GM18502 (cell line): ENCODE measurements around the gene KXD1.
A peak's percentile ranks its signal among the peaks of the same experiment; 100 is the strongest.
"Not testable (repeated sequence)": the region's sequence is repeated elsewhere in the genome, so short reads cannot be mapped to it uniquely, and the experiment has no call there.

ENCODE experiments used
- ATAC-seq: cut with Tn5 transposase; IDR thresholded peaks from one replicate; pipeline ENCODE4 v1.9.1; 2021; ENCODE audit warnings: mild to moderate bottlenecking; ENCODE audit not compliant: unreplicated experiment, poor library complexity

KXD1 gene, protein sequence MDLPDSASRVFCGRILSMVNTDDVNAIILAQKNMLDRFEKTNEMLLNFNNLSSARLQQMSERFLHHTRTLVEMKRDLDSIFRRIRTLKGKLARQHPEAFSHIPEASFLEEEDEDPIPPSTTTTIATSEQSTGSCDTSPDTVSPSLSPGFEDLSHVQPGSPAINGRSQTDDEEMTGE

DNA sequence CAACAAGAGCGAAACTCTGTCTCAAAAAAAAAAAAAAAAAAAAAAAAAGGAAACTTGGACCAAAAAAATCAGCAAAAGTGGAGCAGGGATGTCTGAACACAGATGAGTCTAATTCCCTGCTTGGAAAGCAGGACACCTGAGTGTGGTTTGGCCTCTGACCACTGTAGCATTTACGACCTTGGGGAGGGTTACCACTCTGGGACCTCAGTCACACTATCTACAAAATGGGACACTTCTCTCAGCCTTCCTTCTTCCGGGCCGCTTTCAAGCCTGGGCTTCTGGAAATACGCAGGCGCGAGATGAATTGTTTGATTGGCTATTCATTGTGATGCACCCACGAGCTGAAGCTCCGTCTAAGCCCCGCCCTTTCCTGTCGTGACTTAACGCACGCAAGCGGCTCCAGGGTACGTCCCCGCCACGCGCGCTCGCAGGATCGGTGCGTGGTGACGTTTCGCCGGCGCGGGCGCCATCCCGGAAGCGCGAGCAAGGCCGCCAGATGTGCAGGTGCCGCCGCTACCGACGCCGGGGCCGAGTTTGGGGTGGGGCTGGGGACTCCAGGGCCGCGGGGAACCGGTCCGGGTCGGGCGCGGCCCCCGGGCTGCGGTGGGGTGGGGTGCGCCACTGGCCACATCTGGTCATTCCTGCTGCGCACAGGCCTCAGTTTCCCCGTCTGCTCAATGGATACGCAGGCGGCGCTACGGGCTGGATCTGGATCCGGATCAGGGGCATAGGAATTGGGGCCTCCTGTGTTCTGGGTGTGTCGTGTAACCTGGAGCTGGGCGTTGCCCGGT lies at the start of gene KXD1:
KXD1 (plus strand) TSS at position 460 of the 791 bp plus-strand sequence. CDS start 4,187 bp downstream, outside the sequence.
- peak; percentile 90 for ATAC-seq

DNA sequence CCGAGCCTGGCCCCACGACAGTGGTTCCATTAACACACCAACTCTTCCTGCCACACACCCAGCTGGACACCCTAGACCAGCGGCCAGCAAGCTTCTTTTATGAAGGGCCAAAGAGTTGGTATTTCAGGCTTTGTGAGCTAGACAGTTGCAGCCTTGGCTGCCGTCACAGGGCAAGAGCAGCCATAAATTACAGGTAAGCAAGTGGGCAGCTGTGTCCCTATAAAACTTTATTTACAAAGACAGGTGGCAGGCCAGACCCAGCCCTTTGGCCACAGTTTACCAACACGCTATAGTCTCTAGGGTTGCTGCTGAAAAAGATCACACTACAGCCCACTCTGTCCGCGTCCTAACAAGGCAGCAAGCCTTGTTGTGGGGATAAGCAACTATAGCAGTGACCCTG lies 49.1 kb upstream of the KXD1 start:
- no peak for ATAC-seq

DNA sequence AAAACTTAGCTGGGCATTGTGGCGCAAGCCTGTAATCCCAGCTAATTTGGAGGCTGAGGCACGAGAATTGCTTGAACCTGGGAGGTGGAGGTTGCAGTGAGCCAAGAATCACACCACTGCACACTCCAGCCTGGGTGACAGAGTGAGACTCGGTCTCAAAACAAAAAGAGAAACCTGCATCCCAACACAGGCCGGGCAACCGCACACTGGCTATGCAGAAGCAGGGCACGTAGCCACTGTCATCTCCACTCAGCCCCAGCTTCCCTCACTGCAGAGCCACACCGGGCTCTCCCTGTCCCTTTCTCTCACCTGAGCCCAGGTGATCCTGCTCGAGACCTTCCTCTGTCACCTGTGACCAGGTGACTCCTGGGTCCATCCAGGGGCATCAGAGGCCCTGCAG lies 47.5 kb upstream of the KXD1 start:
- ATAC-seq: no peak

GRCh38 chr19:18513868-18514267 lies 43.8 kb upstream of the KXD1 start:
- ATAC-seq: no peak

GRCh38 chr19:18514800-18515682 lies 42.6 kb upstream of the KXD1 start:
- ATAC-seq: no peak

- ATAC-seq: no peak
These were observed 41.7 kb upstream of the KXD1 start for GRCh38 chr19:18515959-18516358.

- no peak for ATAC-seq
These were observed 40.1 kb upstream of the KXD1 start for GRCh38 chr19:18517606-18518005.

DNA sequence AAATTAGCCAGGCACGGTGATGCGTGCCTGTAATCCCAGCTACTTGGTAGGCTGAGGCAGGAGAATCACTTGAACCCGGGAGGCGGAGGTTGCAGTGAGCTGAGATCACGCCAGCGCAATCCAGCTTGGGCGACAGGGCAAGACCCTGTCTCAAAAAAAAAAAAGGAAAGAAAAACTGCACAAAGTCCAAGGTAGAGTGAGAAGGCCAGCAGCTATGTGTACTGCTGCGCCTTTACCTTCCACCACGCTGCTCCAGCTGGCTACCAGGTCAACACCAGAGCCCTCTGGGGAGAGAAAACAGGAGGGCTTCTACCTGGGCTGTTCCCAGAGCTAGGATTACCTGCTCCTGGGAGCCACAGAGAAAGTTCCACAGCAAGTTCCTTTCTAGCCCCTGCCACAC lies 39.0 kb upstream of the KXD1 start:
- ATAC-seq: no peak

DNA sequence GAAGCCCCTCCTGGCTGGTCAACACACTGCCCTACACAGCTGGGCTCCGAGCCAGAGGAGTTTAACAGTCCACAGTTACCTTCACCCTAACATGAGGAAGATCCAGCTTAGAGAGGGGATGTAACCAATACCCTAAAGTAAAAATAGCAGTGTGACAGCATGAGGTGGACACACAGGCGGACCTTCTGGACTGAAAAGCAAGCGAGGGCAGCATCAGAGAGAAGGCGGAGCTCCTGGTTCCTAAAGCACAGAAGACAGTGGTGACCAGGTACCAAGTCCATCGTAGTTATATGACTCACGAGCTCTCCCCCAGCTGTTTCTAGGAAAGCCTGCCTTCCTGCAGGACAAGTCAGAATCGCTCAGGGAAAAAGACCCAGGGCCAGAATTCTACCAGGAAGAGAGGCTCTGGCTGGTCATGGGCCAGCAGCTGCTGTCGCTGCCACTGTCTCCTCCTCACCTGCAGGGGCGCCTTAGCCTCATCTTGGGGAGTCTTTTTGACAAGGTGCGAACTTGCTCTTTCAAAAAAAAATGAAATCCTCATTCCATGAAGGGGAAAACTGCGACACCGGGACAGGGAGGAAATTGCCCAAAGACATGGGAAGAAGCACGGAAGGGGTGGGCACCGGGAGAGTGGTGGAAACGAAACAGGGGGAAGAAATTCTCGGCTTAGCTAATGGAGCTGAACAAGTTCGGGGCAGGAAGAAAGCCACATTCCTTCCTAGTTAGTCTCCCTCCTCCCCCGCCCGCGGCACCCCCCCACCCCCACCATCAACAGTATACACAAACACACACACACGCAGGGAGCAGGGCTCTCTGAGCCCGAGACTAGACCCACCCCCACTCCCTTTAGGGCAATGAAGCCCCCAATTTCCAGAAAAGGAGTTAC lies 37.5 kb upstream of the KXD1 start:
- ATAC-seq: no peak

DNA sequence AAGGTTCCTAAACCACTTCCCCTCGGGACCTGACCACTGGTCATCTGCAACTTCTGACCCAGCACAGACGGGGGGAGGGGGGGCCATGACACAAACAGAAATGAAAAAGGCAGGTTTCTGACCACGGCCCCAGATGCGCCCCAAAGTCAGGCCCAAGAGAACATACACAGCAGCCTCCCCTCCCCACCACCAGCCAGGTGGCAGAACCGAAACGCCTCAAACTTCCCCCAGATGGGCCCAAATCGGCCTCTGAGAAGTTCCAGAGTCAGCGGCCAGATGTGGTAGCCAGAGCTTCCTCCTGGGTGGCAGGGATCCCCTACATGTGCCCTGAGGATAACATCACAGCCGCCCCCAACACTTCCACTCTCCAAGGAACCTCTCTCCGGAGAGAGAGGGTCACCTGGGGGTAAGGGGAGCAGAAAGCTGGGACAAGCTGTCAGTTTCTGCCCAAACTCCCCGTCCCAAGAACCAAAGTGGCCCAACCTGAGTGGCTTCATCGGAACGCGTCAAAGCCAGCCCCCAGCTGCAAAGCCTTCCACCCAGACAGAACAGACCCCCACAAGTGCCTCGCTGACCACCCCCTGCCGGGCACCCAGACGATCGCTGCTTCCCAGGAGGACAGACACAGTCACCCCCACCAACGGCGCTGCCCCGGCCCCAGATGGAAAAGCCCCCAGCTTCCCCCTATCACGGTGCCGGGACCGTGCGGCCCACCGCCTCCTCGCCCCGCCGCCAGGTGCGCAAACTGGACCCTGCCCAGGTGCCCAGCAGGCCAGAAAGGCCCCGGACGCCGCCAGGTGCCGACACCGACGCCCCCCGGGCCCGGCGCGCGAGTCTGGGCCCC lies 36.6 kb upstream of the KXD1 start:
- ATAC-seq: no peak

- peak; percentile 13 for ATAC-seq
These were observed 36.0 kb upstream of the KXD1 start, which contains the start of gene ELL for GRCh38 chr19:18521692-18522123. Gene ELL (minus strand): TSS chr19:18522070. CDS start chr19:18522055, 15 bp downstream.

DNA sequence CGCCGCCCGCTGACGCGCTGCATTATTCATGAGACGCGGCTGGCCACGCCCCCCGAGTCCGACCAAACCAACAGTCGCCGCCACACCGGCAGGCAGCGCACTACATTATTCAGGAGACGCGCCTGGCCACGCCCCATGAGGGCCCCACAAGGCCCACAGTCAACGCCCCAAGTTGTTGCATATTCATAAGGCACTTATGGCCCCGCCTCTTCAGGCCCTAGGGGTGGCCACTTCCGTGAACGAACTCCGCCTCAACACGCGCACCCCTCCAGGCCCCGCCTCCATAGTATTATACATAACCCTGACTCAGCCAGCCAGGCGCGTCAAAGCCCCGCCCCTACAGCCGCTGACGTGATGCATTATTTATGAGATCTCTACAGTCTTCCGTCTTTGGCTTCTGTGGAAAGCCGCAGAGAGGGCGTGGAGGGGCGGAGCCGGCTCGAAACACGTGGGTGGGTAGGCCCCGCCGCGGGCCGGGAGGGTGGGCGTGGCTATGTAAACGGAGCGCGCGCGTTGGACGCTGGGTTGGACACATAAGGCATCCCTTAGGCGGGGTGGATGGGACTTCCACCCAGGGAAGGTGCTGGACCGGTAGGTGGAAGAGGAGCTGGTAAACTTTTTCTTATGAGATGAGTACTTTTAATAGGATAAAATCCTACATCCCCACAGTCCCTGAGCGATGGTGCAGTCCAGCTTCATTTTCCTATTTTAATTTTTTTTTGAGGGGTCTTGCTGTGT lies 35.4 kb upstream of the KXD1 start:
- peak; percentile 87 for ATAC-seq

DNA sequence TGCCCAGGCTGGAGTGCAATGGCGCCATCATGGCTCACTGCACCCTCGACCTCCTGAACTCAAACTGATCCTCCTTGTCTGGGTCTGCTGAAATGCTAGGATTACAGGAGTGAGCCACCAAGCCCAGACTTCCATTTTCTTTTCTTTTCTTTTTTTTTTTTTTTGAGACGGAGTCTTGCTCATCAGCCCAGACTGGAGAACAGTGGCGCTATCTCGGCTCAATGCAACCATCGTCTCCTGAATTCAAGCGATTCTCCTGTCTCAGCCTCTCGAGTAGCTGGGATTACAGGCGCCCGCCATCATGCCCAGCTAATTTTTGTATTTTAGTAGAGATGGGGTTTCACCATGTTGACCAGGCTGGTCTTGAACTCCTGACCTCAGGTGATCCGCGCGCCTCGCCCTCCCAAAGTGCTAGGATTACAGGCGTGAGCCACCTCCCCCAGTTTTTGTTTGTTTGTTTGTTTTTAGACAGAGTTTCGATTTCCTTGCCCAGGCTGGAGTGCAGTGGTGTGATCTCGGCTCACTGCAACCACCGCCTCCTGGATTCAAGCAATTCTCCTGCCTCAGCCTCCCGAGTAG lies 34.7 kb upstream of the KXD1 start:
- not testable (repeated sequence) for ATAC-seq

GRCh38 chr19:18523841-18524240 lies 33.8 kb upstream of the KXD1 start:
- ATAC-seq: no peak

DNA sequence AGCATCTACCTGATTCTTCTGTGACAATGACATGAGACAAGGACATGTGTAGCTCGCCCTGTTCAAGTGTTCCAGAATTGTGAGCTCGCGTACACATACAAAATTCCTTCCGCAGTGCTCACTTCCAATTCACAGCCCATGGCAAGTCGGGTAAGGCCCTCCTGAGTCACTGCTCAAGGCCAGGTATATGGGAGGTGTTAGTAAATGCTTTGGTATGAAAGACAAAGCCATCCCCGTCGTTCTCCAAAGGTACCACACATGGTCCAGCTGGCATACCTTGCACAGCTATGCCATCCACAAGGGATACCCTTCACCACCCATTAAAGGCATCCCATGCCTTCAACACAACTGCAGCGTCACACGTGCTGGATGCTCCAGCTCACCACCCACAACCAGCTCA lies 31.4 kb upstream of the KXD1 start:
- ATAC-seq: no peak

GRCh38 chr19:18529782-18530181 lies 27.9 kb upstream of the KXD1 start:
- ATAC-seq: no peak

DNA sequence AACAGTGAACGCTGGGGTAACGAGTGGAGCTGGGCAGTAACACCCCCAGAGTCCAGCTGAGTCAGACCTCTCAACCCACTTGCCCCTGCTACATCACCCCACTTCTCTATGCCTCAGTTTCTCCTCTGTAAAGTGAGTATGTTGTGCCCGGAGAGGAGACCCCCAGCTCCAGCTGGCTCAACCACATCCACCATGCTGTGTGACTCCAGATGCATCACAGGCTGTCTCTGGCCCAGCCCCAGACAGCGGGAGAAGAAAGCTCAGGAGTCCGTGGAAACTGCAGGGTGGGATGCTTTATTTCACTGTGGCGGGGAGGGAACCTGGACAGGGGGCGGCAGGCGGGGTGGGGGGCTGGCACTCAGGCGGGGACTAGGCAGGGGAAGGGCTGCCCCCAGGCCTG lies 26.2 kb upstream of the KXD1 start:
- no peak for ATAC-seq
